Epithelial cell of proximal tubule (primary cell): ENCODE results near the gene TMEM267. TPM values are rescaled to one million over a fixed set of nuclear protein-coding genes. Genes with fewer than 3 reads are reported as not detected.
"Not testable (repeated sequence)": the region's sequence is repeated elsewhere in the genome, so short reads cannot be mapped to it uniquely, and the experiment has no call there.

Source experiments
- DNase-seq: peaks from one replicate; pipeline ENCODE4 v3.0.0-alpha.2; 2011; ENCODE audit warnings: low read depth
- H3K4me3 ChIP-seq: 2 replicates; pipeline ENCODE4 v1.5.1; 2011; ENCODE audit warnings: low read depth, mild to moderate bottlenecking, low read length
- CTCF ChIP-seq: conservative IDR thresholded peaks from 2 replicates; pipeline ENCODE4 v1.5.1; 2012; ENCODE audit warnings: low read depth, mild to moderate bottlenecking, low read length
- total RNA-seq: library from RNA; depleted of rRNA; stranded (reverse); fragments of >200 nt; gene quantifications from 2 replicates; pipeline ENCODE4 v1.2.3, GENCODE V29; 2015

TMEM267 gene
- total RNA-seq, 1 donor from 2014 or later = 7.8 TPM

GRCh38 chr5:43456556-43456955 is 27.1 kb downstream of the TMEM267 start:
- DNase-seq = no peak
- TF ChIP-seq CTCF = no peak
- H3K4me3 ChIP-seq = no peak overlapping the region

- DNase-seq, H3K4me3 ChIP-seq: not testable (repeated sequence)
Measured at GRCh38 chr5:43441575-43441974, 42.1 kb downstream of the TMEM267 start.

GRCh38 chr5:43437062-43437660 is 46.5 kb downstream of the TMEM267 start:
- no peak overlapping the region for H3K4me3 ChIP-seq
- DNase-seq = no peak
- no peak for TF ChIP-seq CTCF

DNA sequence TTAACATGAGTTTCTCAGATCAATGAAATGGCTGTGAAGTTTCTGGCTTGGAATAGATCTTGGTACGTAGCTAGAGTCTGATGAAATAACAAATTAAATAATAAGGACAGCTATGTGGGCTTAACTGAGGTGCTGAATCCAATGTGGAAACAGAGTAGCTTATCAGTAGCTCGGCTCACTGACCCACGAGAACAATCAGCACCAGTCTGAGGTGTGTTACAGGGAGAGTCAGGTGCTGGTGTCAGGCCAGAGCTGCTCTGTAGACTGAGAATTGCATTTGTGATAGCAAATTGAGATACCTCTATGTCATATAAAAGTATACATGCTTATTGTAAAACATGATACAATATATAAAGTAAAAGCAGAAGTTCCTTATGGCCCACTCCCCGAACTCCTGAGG is 50.3 kb downstream of the TMEM267 start:
- no peak for TF ChIP-seq CTCF
- no peak for DNase-seq
- no peak overlapping the region for H3K4me3 ChIP-seq

- no peak for TF ChIP-seq CTCF
- no peak overlapping the region for H3K4me3 ChIP-seq
- DNase-seq = peak; percentile 96
Measured at GRCh38 chr5:43432486-43433375, 50.9 kb downstream of the TMEM267 start.

DNA sequence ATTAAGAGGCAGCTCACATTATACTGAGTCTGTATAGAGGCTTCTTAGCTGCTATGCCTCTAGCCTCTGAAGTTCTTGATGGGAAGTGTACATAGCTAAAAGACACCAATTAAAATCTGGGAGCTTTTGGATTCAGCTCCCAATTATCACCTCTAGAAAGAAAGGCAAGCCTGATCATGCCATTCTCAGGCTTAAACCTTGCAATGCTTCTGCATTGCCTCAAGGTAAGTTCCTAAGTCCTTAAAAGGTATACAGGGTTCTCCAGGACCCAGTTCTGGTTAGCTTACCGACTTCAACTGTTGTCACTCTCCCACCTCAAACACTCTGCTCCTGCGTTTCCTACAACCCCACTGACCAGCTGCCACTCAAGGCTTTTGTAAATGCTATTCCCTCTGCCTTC is 54.0 kb downstream of the TMEM267 start:
- no peak for TF ChIP-seq CTCF
- DNase-seq = no peak
- H3K4me3 ChIP-seq = no peak overlapping the region

DNA sequence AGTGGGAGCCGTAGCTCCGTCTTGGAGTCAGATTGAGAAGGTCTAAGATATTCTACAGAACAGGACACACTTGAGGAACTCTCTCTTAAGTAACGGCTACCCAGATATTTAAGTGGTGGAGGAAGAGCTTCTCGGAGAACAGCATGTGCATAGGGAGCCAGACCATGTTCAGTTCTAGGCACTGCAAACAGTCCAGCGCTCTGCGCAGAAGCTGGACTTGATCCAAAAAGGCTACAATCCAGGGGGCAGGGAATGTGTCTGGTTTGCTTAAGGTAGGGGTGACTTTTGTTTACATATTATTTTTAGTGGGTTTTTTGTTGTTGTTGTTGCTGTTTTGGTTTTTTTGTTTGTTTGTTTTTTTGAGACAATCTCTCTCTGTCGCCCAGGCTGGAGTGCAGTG is 54.6 kb downstream of the TMEM267 start:
- DNase-seq = no peak
- H3K4me3 ChIP-seq = no peak overlapping the region
- no peak for TF ChIP-seq CTCF
